SH-SY5Y (cell line): ENCODE results near the gene TPM2.

Experiments used
- GATA2 ChIP-seq: IDR thresholded peaks from 2 replicates; pipeline ENCODE4 v1.6.1; 2011; ENCODE audit warnings: mild to moderate bottlenecking, low read depth, low read length
- GATA3 ChIP-seq: IDR thresholded peaks from 2 replicates; pipeline ENCODE4 v1.6.1; 2011; ENCODE audit warnings: low read depth, mild to moderate bottlenecking, low read length, moderate library complexity

GRCh38 chr9:35708146-35708545 lies 18.4 kb upstream of the TPM2 start:
- TF ChIP-seq GATA2 (no peak), GATA3 (no peak)
